IPS-NIHi11 (cell line): ENCODE data around the gene CSNK1G3.
"Not testable (repeated sequence)": the region's sequence is repeated elsewhere in the genome, so short reads cannot be mapped to it uniquely, and the experiment has no call there.

Experiments
- DNase-seq: peaks from one replicate; pipeline ENCODE4 v3.0.0; 2012; ENCODE audit warnings: mixed read lengths, low spot score

The CSNK1G3 gene

DNA sequence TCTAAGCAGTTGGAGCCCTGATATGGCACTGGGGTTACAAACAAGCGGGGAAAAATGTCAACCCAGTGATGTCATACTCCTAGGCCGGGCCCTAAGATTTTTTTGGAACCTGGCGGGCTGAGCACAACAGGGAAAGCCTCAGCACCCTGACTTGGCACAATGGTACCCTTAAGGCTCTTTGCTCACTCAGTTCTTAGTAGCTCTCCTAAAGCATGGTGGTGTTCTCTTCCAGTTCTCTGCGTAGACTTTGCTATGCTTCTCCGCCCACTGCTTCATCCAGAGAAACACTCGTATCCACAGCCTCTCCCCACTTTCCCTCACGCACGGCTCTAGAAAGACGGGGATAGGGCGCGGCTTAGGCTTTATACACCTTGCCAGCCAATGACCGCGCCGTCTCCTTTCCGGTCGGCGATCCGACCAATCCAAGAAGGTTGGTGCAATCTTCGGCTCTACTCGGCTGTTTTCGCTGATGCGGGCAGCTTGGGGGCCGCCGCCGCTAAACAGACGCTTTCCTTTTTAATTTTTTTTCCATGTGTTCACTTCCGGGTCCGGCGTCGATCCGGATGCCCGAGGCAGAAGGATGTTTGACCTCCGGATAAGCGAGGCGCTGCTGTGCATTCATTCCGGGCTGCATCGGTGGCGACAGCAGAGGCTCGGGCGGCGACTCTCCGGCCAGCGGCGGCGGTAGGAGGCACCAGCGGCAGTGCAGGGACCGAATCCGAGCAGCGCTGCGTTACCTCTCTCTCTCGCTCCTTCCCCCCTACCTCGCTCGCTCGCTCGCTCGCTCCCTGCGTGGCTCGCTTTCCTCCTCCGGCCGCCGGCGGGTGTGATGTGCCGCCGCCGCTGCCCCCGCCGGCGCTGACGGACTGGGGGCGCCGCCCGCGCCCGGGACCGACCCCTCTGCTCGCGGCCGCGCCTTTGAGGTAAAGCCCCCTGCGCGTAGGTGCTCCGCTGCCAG, at the start of gene CSNK1G3:
CSNK1G3 (plus strand) TSS at position 530 of the 958 bp plus-strand sequence. CDS start 33,487 bp downstream, outside the sequence.
- DNase-seq, result peak; percentile 96

DNA sequence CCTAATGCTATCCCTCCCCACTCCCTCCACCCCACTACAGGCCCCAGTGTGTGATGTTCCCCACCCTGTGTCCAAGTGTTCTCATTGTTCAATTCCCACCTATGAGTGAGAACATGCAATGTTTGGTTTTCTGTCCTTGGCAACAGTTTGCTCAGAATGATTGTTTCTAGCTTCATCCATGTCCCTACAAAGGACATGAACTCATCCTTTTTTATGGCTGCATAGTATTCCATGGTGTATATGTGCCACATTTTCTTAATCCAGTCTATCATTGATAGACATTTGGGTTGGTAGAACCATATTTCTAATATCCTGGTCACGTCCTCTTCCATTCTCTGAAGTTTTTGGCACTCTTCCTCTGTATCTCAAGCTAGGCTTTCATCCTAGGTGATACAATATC, 45.1 kb upstream of the CSNK1G3 start:
- DNase-seq, result not testable (repeated sequence)

DNA sequence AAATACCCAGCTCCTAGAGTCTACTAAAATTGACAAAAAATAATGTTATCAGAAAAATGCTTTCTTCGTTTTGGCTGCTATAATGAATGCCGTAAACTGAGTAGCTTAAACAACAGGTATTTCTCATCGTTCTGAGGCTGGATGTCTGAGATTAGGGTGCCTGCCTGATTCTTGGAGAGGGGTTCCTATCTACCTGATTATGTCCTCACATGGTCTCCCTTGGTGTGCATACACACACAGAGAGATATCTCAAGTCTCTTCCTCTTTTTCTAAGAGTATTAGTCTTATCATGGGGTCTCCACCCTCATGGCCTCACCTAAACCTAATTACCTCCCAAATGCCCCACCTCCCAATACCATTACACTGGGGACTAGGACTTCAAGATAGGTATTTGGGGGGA, 40.6 kb upstream of the CSNK1G3 start:
- DNase-seq, result no peak

DNA sequence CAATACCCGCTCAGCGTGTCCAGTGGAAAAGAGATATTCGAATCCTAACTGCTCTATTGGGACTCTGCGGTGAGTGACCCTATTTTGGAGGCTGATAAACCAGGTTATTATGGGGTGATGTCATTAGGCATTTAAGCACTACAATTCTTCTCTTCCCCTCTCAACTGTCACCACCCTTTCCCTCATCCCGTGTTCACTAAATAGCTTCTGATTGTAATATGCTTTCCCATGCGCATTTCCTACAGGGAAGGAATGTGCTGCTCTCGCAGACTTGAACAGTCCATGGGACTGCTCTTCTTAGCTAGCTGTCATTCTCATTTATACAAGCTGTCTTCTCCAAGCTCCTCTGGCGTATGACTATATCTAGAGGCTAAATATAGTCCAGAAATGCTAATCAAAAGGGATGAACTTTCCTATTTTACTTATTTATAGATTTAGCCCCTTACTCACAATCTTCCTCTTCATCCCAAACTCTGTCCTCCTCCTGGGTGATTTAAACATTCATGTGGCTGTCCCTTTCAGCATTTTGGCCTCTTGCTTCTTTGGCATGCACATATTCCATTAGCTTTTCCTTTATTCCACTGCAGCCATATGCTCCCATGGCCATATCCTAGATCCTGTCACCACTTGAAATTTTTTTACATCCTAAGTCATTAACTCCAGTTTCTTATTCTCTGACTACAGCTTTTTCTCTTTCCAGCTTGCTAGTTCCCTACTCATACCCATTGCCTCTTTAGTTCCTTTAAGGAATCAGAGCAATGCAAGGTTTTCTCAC, 39.6 kb upstream of the CSNK1G3 start:
- no peak for DNase-seq

DNA sequence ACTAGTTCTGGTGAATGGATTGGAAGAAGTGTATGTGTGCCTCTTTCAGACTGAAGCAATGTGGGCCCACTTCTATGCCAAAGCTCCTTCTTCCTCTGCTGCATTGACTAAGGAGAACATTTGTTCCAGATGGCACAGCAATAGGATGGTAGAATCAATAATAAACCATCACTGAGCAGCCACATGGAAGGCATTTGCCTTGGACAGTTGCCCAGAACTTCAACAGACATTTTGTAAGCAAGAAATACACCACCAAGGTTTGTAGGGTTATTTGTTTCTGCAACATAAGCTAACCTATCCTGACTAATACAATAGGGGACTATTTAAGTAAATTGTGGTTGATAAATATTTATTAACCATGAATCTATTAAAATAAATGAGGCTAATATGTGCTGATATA, 37.7 kb upstream of the CSNK1G3 start:
- DNase-seq, result no peak

DNA sequence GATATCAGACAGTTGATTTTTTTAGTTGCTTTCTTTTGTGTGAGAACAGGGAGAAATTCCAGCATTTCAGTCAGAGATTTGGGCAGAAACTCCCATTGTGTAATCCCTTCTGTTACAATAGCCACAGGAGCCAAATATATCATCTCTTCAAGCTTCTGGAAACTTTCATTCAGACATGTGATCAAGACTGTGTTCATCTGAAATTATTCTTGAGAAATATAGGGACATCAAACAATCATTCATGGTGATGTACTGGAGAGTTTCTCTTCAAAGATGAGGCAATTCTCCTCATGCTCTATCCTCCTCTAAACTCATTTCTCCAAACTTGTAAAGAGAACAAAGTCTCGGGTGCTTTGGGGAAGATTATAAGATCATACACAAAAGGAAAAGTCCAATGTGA, 35.2 kb upstream of the CSNK1G3 start:
- no peak for DNase-seq

DNA sequence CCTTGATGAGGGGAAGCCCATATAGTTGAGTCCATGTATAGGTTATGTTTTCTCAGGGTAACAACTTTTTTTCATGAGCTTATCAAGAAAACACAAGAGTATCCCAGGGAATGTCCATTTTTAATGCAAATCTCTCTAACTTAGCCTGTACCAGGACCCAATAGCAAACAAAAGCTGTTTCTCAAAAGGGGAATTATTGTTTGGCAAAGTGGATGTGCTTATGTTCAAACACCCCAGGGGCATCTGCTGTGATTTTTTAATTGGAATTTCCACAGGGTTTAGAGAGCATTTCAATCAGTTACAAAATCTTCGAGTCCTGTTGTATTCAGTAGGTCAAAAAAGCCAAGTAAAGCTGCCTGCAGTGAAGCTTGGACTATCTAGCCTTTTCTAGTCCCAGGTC, 33.4 kb upstream of the CSNK1G3 start:
- no peak for DNase-seq

DNA sequence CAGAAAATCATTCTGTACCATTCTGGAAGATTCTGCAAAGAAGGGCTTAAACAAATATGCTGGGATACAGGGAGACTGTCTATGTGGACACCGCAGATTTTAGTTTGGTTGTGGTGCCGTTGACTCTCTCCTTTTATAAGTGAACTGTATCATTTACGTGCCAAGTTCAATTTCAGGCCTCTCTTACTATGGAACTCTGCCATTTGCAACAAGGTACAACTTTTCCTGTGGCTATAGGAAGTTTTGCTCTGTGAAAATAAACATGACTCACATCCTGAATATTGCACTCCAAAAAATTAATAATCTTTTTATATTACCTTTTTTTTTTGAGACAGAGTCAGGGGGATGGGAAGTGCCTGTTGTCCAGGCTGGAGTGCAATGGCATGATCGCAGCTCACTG, 29.7 kb upstream of the CSNK1G3 start:
- no peak for DNase-seq

DNA sequence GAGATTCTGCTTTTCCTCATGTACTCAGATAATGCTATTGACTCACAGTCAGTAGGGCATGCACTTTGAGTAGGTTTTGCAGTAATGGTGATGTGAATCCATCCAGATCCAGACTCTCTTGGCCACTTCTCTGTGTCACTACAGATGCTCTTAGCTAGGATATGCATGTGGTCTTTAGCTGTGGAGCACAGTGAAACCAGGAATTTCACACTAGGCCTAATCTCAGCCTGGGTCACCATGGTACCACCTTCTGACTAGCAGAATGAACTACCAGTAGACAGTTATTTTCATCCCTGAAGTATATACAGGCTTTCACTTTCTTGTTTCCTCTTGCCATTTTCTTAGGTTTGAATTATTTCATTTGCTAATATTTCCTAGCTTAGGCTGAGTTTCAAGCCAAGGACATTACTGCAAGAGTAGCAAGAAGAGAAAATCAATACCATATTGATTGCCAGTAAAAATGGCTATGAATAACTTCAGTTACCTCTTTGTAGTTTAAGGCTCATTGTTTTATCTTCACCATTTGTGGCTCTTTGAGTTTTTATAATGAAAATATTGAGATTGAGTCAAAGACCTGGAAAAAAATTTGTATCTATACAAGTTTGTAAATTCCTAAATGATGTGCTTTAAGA, 28.4 kb upstream of the CSNK1G3 start:
- no peak for DNase-seq

DNA sequence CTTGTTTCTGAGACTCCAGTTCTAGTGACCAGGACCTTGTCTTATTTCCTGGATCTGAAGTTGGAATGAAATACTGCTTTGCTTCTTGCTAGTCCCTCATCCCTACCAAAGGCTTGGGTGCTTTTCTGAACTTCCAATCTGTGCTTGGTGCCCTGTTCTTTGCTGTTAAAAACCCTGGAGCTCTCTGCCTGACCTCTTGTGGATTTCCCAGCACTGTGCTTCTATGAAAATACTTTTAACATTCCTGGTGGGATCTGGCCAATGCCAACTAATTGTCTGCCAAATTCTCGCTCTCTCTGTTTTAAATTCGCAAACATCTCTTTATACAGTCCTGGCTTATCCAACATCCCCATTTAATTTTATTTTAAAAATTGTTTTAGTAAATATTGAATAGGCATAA, 26.7 kb upstream of the CSNK1G3 start:
- DNase-seq, result no peak

DNA sequence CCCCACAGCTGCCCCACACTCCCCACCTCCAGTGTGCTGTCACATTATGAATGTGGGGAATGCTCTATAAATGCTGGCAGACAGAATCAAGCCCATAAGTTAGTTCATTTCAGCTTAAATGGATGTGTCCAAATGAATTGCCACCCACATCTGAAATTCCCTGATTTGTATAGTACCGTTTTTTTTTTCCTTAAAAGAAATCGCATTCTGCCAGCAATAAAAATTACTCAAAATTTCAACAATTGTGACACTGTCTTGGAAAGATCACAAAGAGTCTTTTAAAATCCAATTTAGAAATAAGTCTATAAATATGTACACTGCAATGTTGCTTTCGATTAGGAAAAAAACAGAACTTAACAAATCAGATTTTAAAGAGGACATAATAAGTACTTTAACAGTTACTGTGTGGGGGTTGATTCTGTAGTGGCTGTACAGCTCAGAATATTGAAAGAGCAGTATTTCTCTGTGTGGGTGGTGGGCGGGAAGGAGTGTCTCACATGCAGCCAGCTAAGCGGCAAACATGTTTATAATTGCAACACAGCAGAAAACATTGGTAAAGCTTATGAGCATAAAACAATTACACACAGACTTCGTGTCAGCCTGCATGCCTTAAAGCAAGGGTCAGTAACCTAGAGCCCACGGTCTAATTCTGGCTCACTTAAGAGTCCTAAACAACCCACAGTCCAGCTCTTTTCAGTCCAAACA, 24.9 kb upstream of the CSNK1G3 start:
- no peak for DNase-seq

DNA sequence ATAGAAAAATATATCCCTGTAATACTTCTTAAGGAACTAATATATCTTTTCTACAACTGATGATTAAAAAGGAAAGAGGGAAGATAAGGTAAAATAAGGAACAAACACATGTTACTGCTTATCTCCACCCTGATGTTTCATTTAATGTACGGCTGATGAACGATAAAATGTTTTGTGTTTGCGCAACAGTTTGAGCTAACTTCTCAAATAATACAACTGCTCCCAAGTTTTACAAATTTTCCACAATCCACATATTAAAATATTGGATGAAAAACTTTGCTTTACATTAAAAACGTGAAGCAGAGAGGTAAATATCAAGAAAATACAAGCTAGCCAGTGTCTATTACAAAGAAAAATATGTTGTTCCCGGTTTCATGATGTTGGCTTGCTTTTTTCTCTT, 21.0 kb upstream of the CSNK1G3 start:
- no peak for DNase-seq

DNA sequence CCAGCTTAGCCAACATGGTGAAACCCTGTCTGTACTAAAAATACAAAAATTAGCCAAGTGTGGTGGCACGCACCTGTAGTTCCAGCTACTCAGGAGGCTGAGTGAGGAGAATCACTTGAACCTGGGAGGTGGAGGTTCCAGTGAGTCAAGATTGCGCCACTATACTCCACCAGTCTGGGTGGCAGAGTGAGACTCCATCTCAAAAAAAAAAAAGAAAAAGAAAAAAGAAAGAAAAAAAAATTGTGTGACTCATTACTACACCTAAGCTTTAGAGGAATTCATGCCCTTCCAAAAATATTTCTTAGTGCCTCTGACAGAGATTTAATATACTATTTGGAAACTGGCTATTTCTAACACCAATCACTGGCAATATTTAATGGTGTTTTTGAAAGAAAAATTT, 16.8 kb upstream of the CSNK1G3 start:
- not testable (repeated sequence) for DNase-seq

DNA sequence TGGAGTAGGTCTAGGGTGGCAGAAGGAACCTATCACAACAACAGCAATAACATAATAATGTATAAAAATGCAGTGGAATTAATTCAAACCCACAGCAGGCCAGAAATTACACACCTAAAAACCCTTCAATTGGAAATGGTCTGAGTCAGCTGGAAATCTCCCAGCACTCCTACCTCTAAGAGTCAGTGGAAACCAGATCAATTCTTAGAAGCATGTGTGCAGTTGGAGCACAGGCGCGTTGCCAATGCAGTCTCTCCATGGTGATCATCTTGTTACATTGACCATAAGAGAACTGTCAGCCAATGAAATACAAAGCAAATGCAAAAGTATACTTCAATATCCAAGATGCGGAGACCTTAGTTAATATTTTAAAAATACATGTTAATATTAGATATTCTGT, 15.1 kb upstream of the CSNK1G3 start:
- no peak for DNase-seq

DNA sequence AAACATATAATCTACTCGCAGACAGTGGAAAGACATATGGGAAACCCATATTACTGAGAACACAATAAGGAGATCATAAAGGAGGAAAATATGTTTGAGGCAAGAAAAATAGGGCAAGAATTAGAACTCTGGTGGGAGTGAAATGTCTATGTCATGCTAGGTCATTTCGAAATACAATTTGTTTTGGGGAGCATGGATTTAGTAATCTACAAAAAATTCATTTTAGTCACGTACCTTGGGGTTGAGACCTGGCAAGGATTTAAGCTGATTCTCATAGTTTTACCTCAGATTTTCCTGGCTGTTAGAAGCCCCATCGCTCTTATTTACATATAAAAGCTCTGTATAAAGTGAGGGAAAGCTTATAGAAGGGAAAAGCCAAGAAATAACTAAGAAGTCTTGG, 11.5 kb upstream of the CSNK1G3 start:
- DNase-seq, result no peak

DNA sequence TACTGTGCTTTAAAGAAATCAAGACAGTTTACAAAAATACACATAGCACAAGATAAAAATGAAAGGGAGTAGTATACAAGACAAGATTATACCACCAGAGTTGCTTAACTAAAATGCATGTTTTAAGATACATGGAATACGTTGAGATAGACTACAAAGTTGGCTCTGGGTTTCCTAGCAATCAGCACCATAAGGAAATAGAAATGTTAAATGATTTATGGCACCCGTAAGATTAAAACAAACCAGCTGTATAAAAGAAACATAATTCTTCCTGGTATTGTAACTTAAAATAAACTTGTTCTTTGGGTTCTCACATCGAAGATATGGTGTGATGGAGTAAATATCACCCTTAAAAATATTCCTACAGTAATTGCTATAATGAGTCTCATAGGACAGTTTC, 9.9 kb upstream of the CSNK1G3 start:
- no peak for DNase-seq

DNA sequence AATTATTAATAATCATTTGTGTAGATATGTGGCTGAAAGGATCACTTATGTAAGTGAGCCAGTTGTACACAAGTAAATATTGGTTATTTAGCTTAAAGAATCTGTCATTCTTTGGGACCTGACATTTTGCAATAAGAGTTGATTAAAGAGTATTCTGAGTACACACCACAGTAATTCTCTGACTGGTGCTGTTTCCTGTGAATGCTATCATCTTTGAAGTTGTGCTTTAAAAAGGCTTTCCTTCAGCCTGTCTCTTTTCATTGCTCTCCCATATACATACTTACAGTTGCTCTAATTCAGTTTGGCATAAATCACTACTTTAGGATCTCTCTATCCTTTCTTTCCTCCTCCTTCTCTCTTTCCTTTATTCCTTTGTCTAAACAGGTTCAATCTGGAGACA, 8.7 kb upstream of the CSNK1G3 start:
- no peak for DNase-seq

DNA sequence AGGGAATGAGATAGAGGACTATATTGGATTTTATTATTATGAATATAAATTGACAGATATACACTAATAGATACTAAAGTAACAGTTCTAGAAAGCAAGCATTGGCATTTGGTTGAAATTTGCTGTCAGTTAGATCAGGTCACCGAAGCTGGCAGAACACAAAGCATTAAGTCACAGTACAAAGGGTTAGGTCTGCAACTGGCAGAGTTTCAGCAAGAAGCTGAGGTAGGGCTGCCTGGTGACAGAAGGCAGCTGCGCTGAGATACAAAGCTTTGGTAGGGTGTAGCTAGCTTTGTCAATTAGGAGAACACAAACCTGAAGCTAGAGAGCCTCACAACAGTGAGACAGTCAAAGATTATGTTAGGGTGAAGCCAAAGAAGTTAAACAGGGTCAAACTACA, 6.3 kb upstream of the CSNK1G3 start:
- DNase-seq, result no peak

DNA sequence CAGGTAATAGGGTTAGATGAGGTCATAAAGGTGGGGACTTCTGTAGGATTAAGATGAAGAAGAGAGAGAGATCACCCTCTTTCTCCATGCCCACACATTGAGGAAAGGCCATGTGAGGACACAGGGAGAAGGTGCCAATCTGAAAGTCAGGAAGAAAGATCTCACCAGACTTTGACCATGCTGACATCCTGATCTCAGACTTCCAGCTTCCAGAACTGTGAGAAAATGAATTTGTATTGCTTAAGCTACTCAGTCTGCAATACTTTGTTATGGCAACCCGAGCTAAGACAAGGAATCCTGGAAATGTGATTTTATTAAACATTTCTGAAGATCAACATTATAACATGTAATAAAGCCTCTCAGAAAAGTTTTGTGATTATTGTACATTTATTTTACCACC, 3.5 kb upstream of the CSNK1G3 start:
- no peak for DNase-seq

DNA sequence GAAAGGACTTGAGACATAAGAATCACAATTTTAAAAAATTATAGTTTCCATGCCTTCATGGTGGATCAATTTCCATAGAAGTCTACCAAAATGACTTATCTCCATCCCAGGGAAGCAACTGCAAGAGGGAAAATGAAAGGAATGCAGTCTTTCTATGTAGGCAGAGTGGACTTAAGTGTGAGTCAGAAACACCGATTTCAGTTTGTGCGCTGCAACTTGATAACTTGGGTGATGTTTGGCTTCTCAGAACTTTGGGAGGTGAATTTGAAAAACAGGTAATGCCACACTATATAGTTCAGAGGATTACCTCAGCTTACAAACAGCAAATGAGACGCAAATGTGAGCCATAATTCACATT, 708 bp upstream of the CSNK1G3 start:
- no peak for DNase-seq

DNA sequence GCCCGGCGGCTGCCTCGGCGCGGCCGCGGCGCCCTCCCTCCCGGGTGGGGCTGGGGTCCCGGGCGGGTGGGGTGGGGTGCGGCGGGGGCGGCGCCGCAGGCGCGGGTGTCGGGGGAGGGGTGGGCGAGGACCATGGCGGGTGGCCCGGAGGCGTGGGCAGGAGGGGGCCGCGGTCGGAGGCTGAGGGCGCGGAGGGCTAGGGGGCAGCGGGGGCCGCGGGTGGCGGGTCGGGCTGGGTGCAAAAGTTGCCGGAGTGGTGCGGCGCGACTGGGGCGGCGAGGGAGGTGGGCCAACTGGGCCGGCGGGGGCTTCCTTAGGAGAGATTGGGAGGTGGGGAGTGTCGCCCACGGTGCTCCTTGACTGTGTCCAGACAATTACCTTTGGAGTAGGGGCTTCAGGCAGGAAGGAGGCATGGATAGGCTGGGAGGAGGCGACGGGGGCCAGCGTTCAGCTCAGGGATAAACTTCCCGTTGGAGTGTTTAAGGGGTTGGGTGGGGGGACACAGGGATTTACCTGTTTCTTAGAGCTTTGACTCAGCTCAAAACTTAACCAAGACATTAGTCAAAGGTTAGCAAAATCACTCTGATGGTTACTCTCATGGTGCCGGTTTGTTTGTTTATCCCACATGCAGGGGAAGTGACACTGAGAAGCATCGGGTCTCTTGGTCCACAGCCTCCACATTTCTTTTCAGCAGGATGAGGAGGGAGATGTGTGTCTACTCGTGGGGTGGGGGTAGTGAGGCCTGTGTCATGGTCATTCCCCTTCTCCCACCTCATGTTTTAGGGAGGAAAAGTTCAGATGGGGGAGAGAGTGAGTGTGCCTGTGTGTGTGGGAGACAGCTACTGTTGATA, 859 bp downstream of the CSNK1G3 start:
- peak; percentile 12 for DNase-seq
